GM11168 (cell line): ENCODE data around the gene AVEN.

ENCODE experiments used
- in situ Hi-C: fragments of 300-500 bp; cut with MboI; formaldehyde crosslinking; loops from one replicate; pipeline ENCODE4 v1.12.0; 2022; ENCODE audit warnings: low sequenced_read_pairs; ENCODE audit not compliant: unreplicated experiment

The AVEN gene

DNA sequence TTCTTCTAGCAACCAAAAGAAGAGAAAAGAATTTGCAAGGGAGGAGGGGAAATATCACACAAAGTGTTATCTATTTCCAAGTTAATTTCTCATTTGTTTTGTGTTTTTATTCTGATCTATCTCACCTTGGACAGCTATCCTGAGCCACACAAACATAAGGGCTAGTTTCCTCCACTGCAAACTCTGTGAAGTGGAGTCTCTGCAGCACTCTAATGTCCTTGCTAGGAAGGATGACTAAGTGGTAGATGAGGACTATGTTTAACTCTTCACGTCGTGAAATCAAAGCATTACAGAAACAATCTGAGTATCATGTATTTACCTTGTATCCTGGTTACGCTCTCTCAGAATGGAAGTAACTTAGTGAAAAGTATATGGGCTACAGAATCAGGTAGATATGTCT is 104.6 kb downstream of the AVEN start:
- in situ Hi-C loops = no loop called here

DNA sequence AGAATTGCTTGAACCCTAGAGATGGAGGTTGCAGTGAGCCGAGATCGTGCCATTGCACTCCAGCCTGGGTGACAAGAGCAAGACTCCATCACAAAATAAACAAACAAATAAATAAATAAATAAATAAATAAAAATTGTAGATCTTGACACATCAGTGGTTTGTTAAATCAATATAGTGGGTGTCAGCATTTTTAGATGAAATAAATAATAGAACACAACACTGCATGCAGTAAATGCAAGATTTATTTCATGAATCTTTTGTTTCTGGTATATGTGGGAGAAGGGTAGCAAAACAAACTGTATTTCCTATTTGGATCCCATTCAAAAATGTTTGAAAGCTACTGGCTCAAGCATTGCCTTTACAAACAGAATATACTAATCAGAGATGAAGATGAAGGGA is 106.3 kb downstream of the AVEN start:
- in situ Hi-C loops = no loop called here

GRCh38 chr15:33926260-33926659 is 112.7 kb downstream of the AVEN start:
- in situ Hi-C loops = no loop called here

GRCh38 chr15:33923446-33923845 is 115.6 kb downstream of the AVEN start:
- in situ Hi-C loops = no loop called here

DNA sequence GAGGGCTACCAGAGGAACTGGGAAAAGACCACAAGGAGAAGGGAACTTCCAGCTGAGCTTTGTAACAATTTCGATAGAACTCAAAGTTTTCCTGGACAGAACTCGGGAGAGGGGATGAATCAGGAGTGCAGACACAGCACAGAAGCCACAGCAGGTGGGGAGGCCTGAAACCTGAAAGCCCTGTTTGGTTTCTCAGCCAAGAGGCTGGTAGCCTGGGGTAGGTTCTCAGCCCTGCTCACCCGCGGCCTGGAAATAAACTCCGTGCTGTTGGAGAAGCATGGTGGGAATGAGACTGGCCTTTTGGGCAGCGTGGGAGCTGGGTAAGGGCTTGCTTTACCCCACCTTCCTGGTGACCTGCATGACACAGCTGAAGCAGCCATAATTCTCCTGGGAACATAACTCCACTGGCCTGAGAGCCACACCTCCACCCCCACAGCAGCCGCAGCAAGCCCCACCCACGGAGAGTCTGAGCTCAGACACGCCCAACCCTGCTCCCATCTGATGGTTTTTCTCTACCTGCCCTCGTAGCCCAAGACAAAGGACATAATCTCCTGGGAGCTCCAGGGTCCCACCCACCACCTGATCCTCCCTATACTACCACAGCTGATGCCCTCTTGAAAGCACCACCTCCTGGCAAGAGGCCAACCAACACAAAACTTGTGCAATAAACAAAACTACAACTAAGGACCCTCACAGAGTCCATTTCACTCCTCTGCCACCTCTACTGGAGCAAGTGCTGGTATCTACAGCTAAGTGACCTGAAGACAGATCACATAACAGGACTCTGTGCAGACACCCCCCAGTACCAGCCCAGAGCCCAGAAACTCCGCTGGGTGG is 123.2 kb downstream of the AVEN start:
- in situ Hi-C loops = no loop called here

DNA sequence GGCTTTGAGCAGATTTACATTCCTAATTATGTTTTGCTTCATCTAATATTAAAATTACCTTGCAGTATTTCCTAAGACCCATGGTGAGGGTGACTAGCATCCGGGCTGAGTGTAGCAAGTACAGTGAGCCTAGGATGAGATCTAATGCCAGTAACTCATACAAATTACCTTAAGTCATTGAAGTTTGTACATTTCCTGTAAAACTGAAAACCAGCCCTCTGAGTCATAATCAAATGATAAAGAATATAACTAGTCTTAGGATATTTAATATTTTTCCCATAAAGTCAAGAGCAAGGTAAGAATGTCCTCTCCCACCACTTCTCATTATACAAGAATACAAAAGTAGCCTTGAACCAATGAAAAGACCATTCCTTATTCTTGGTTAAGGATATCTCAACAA is 125.5 kb downstream of the AVEN start:
- in situ Hi-C loops = no loop called here

- in situ Hi-C loops = no loop called here
These were observed 126.7 kb downstream of the AVEN start for GRCh38 chr15:33912326-33912725.

GRCh38 chr15:33910741-33911140 is 128.3 kb downstream of the AVEN start:
- in situ Hi-C loops = no loop called here

DNA sequence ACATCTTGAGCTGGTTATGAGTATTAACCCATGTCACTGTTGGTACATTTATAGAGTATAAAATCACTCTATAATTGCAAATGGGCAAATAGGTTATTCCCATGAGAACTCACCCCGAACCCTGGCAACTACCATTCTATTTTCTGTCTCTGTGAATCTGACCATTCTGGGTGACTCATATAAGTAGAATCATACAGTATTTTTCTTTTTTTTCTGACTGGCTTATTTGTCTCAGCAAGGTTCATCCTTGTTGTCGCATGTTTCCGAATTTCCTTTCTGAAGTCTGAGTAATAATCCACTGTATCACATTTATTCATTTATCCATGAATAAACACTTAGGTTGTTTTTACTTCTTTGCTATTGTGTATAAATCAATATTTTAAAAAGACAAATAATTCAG is 130.6 kb downstream of the AVEN start:
- in situ Hi-C loops = no loop called here

- in situ Hi-C loops = no loop called here
These were observed 131.7 kb downstream of the AVEN start for GRCh38 chr15:33907326-33907725.

- in situ Hi-C loops = no loop called here
These were observed 135.3 kb downstream of the AVEN start for GRCh38 chr15:33903661-33904060.

DNA sequence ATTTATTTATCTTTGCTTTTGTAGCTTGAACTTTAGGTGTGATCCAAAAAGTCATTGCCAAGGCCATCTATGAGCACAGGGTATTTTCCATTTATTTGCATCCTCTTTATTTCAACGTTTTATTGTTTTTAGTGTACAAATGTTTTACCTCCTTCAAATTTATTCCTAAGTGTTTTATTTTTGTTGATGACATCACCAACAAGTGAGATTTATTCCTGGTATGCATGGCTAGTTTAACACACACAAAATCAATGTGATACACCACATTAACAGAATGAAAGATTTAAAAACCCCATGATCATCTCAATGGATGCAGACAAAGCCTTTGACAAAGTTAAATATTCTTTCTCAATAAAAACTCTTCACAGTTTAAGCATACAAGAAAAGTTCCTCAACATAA is 137.0 kb downstream of the AVEN start:
- in situ Hi-C loops = no loop called here

DNA sequence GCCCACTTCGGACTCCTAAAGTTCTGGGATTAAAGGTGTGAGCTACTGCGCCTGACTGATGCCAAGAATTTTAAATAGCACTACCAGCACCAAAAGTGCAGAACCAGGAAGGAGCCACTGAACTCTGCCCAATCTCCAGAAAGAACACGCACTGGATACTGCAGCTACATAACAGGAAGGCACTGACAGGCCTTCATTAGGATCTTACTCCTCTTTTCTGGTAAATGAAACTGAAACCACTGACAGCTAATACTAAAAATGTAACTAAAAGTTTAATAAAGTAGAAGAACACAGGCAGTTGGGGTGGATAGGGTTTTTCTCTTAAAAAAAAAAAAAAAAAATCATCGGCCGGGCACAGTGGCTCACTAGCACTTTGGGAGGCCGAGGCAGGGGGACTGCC is 144.8 kb downstream of the AVEN start:
- in situ Hi-C loops = no loop called here

DNA sequence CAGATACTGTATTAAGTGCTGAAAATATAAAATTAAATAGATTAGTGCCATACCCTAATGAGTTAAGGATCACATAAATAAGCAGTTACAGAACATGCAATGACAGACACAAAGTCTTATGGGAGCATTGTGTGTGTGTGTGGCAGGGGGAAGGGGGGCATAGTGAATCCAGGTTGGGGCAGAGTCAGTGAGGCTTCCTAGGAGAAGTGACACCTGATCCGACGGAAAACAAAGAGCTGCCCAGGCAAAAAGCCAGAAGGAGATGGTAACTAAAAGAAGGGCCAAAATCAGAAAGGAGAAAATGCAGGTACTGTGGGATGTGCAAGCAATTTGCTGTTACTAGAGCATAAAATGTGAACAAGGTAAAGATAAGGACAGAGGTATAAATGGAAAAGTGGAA is 150.8 kb downstream of the AVEN start:
- in situ Hi-C loops = no loop called here

GRCh38 chr15:33882921-33883320 is 156.1 kb downstream of the AVEN start:
- in situ Hi-C loops = no loop called here

- in situ Hi-C loops = no loop called here
These were observed 164.8 kb downstream of the AVEN start for GRCh38 chr15:33874156-33874555.

DNA sequence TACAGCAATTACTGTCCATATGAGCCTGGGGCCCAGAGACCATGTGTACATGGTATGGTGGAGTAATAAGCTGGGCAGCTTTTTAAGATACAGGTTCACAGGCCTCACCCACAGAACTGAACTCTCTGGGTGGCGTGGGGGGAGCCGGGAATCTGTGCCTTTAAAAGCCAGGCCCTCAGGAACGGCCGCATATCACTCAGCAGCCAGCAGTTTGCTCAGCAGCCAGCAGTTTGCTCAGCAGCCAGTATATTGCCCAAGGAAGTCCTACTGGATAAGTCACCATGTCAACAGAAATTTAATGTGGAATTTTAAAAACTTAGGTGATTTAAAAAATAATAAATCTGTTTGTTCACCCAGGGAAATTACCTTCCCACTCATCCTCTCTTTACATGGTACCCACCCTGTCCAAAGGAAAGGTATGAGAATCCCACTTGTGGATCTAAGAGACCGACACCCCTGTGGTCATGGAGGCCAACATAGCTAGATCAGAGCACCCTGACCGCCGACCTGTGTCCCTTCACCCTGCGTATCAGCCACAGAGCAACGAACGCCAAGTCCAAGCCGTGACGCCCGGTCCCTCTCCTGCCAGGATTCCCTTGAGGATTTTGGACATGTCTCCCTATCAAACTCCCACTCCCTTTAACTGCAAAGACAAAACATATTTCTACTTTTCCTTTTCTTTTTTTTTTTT is 166.4 kb downstream of the AVEN start:
- in situ Hi-C loops = no loop called here

- in situ Hi-C loops = no loop called here
These were observed 167.0 kb downstream of the AVEN start for GRCh38 chr15:33871980-33872379.

DNA sequence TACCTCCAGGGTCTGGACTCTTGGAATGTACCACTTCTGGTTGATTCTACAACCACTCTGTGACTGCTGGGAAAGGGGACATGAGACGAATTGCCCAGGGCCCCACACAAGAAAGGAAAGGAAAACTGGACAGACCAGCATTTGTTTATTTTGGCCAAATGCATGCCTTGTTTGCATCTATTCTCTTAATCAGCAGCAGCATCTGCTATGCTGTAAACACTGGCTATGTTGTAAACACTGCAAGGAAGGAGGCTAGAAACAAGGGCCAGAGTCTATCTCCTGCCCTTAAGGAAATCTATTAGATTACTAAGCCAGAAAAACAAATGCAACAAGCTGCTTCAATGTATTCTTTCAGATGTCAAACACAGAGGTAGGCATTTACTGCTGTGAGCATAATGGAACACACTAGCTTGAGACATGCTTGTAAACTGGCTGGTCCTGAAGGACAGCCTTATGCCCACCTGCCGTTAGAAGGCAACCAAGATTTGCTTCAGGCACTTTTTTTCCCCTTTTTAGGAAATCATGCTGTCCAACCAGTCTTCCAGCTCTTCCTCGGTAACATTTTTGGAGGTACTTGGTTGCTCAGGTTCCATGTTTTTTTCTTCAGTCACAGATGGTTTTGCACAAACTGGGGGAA is 172.8 kb downstream of the AVEN start:
- in situ Hi-C loops = no loop called here

GRCh38 chr15:33865416-33865815 is 173.6 kb downstream of the AVEN start:
- in situ Hi-C loops = no loop called here

GRCh38 chr15:33864360-33865075 is 174.5 kb downstream of the AVEN start:
- in situ Hi-C loops = no loop called here
